Vein endothelial cell (primary cell): ENCODE results near the gene CNKSR1. TPM values are rescaled to one million over a fixed set of nuclear protein-coding genes. Genes with fewer than 3 reads are reported as not detected.

Experiments used
- total RNA-seq: library from RNA; depleted of rRNA; stranded (reverse); fragments of >200 nt; gene quantifications from 2 replicates; pipeline ENCODE4 v1.2.3, GENCODE V29; 2012

CNKSR1 gene, protein sequence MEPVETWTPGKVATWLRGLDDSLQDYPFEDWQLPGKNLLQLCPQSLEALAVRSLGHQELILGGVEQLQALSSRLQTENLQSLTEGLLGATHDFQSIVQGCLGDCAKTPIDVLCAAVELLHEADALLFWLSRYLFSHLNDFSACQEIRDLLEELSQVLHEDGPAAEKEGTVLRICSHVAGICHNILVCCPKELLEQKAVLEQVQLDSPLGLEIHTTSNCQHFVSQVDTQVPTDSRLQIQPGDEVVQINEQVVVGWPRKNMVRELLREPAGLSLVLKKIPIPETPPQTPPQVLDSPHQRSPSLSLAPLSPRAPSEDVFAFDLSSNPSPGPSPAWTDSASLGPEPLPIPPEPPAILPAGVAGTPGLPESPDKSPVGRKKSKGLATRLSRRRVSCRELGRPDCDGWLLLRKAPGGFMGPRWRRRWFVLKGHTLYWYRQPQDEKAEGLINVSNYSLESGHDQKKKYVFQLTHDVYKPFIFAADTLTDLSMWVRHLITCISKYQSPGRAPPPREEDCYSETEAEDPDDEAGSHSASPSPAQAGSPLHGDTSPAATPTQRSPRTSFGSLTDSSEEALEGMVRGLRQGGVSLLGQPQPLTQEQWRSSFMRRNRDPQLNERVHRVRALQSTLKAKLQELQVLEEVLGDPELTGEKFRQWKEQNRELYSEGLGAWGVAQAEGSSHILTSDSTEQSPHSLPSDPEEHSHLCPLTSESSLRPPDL
- not detected in 2 replicates for total RNA-seq

DNA sequence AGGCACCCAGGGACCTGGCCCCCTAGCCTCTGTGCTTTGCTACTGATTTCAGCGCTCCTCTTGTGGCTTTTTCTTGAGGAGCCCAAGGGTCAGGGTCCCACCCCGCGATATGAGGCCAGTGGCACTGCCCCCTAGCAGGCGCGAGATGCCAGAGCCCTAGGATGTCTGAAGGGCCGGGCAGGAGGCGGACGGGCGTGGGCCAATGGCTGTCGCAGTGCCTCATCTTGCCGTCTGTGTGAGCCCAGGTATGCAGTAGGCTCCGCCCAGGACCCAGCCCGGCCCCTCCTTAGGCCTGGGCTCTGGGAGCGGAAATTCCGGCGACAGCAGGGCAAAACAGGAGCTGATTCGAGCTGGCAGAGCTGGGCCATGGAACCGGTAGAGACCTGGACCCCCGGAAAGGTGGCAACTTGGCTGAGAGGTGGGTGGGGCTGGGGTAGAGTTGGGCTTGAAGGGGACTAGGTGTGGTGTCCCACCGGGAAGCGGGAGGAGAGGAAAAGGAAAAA lies at the start of gene CNKSR1:
Gene CNKSR1 (plus strand): TSS at position 310 of the 503 bp plus-strand sequence. CDS start 57 bp downstream, at position 367.

DNA sequence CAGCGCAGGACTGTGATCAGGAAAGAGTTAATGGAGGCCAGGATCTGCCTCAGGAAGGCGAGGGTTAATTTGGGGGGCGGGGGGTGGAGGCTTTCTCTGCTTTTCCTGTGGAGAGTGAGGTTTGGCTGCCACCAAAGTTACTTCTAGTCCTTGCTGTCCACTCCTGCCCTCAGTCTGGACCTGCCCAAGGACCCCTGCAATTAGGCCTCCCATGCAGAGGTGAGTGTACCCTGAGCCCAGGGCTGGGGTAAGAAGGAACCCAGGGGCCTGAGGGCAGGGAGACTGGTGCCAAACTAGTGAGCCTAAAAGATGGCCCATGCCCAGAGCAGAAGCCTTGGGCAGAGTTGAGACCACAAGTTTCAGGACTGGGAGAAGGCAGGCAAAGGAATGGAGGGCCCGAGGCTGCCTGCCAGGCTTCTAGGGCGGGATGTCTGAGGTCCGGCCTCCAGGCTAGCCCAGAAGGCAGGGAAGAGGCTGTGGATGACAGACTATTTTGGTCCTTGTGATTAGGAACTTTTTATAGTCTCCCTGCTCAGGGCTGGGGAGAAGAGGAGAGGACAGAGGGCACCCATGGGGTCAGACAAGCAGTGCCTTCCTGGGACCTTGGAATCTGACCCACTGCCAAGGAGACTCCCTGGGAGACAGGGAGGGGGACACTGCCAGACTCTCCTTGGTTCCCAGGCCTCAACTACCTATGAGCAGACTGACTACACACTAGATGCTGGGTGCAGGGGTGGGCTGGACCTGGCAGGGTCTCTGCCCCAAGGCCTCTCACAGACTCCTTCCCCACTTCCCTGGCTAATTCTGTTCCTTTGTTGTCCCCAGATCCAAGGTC lies 18.2 kb upstream of the CNKSR1 start, which contains the start of gene FAM110D:
Gene FAM110D (plus strand): TSS at position 172 of the 835 bp plus-strand sequence. CDS start 2,213 bp downstream, outside the sequence.

DNA sequence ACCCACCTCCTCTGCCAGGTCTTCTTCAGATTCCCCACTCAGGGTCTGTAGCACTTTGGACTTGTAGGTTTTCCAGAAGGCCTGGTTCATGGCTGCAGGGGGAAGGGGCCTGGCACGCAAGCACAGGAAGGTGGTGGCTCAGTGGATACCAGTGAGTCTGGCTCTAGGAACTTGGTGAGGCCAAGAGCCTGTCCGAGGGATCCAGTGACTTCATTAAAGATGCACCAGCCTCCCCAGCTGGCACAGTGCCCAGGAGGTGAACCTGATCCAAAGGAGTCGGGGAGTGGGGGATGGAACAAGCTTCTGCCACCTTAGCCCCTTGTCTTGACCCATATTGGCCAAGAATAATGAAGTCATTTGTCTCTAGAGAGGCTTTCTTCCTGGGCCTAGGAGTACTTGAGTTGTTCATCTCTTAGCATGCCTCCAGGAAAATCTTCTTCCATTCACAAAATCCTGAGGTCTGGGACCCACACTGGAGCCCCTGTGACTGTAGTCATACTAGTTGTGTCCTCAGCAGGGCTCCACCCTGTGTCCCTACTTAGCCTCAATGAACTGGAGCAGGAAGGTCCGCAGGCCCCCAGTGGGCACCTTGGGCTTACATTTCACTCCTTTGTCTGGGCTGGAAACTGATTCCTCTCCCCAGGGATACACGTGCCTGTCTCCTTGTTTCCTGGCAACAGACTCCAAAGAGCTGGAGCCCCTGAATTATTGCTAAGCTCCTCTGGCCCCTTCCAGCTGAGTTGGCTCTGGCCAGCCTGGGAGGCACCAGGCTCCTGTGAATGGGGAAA lies 8.7 kb upstream of the CNKSR1 start, which contains the start of gene C1orf232:
Gene C1orf232 (minus strand): TSS at position 554 of the 788 bp plus-strand sequence. CDS start 464 bp downstream, at position 90.

DNA sequence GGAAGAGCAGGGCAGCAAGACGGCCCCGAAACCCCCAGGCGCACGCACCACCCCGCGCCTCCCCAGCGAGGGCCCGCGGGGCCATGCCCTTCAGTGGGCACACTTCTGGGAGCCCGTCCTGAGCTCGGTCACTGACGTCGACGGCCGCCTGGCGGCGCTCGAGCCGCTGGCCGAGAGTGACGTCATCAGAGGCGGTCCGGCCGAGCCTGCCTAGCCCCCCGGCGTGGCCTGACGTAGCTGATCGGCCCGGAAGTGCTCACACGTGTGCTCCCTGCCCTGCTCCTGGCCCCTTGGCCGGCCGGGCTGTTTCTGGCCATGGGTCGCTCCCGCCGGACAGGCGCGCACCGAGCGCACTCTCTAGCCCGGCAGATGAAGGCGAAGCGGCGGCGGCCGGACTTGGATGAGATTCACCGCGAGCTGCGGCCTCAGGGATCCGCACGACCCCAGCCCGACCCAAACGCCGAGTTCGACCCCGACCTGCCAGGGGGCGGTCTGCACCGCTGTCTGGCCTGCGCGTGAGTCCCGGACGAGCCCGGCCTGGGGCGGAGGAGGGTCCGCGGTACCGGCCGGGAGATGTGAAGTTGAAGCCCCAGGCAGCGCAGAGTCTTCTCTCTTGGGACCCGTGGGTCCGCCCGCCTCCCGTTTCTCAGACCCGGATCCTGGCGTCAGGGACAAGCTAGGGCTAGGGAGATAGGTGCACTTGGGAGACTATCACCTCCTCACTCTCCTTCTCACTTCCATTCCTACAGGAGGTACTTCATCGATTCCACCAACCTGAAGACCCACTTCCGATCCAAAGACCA lies 7.4 kb upstream of the CNKSR1 start, which contains the start of gene ZNF593:
Gene ZNF593 (plus strand): TSS at position 240 of the 803 bp plus-strand sequence. CDS start 76 bp downstream, at position 316.

DNA sequence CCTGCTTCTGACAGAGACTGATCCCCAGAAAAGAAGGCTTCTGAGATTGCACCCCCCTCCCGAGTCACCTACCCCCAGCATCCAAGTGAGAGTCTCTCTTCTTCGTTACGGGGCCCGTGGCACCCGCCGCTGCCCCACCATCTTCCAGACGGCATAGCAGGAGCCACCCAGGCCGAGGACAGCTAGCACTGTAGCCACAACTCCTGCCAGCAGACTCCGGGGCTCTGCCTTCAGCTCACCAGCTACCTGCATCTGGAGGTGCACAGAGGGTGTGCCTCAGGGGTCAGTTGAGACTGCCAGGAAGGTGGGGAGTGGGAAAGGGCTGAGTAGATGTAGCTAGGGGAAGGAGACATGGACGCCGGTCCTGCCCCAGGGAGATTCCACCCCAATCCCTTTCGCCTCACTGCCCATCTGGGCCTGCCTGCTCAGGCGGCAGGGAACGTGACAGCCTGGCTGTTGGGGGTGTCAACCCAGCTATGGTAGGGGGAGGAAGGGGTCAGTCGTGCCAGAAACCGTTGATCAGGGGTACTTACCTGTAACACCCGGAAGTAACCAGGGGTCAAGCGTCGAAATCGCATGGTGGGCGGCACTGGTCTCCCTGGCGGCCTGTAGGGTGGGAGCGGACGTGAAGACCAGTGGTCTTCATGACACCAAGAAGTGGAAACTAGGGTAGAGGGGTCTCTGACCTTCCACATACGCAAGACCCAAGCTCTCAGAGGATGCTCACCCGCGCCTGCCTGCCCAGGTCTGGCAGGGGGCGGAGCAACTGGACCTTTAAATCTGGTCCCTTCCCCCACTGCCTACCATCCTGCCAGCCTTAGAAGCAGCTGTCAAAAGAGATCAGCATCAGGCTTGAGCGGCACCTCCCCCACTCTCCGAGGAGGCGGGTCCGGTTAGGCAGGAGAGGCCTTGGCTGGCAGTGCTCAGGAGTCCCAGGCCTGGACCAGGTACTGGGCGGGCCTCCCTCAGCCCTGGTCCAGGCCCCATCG lies 5.9 kb upstream of the CNKSR1 start, which contains the start of gene ZNF593OS:
Gene ZNF593OS (minus strand): TSS at position 749 of the 989 bp plus-strand sequence. CDS start 171 bp downstream, at position 578.

DNA sequence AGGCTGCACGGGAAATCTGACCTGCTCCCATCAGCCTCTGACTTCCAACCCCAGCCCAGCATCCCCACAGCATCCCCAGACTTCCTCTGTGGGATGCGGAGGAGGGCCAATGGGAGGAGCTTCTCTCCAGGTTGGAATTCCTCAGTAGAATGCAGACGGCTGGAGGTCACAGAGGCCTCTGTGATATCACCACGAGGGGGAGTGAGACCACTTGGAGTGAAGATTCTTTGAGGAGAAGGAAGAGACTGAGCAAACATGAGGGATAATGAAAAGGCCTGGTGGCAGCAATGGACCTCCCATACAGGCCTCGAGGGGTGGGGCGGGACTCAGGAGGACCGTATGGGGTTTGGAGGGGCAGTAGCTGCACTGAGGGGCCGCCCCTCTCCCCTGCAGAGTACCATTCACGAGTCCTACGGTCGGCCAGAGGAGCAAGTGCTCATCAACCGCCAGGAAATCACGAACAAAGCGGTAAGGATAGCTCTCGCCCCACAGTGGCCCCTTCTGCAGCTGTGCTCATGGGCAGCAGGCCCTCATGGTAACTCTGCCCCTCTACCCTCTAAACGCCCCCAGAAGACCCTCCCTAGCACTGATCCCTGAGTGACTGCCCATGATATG lies 13.2 kb downstream of the CNKSR1 start, which contains the start of gene CATSPER4:
Gene CATSPER4 (plus strand): TSS at position 230 of the 615 bp plus-strand sequence. CDS start 26 bp downstream, at position 256.

DNA sequence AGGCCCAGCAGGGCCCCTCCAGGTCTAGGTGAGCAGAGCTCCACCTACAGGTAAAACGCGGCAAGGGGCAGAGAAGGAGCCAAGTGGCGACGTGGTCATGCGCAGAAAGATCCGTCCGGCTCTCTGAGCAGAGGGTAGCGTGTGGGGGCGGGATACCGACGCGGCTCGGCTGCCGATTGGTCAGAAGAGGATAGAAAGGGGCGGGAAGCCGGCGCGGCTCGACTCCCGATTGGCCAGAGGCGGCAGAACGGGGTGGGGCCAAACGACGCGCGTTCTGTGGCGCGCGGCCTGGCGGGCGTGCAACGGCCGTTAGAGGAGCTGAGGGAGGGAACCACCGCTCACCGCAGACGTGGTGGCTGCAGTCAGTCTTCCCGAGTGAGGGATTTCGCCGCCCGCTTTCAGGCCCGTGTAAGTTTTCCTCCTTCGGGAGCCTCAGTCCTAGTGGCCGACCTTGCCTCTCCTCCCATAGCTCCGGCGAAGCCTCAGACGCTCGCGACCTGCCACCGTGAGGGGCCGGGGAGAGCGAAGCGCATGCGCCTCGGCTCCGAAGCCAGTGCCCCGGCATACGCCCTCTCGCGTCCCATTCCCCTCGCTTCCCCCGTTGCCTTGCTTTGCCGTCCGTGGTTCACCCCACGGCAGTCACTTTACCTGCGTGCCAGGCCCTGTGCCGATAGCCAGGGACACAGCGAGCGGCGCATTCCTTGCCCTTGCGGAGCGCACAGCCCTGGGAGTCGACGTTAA lies 56.8 kb downstream of the CNKSR1 start, which contains the start of gene CEP85:
Gene CEP85 (plus strand): TSS at position 298 of the 741 bp plus-strand sequence. CDS start 5,584 bp downstream, outside the sequence.

Other genes starting within 250 kb of the CNKSR1 start
- 5.3 and 5.6 TPM in 2 replicates for gene PAFAH2, start 179.4 kb upstream of the CNKSR1 start, total RNA-seq
- gene EXTL1, start 155.7 kb upstream of the CNKSR1 start, total RNA-seq = under 0.01 and 0.10 TPM in 2 replicates
- not detected in 2 replicates for gene SLC30A2, start 131.4 kb upstream of the CNKSR1 start, total RNA-seq
- gene TRIM63, start 109.9 kb upstream of the CNKSR1 start, total RNA-seq = not detected in 2 replicates
- 5.6 and 7.9 TPM in 2 replicates for gene PDIK1L, start 65.7 kb upstream of the CNKSR1 start, total RNA-seq
- gene FAM110D, start 18.4 kb upstream of the CNKSR1 start, total RNA-seq = 3.4 and 5.6 TPM in 2 replicates
- gene C1orf232, start 8.5 kb upstream of the CNKSR1 start, total RNA-seq = not detected in 2 replicates
- 25.5 and 26.8 TPM in 2 replicates for gene ZNF593, start 7.6 kb upstream of the CNKSR1 start, total RNA-seq
- not detected in 2 replicates for gene ZNF593OS, start 5.7 kb upstream of the CNKSR1 start, total RNA-seq
- gene CATSPER4, start 13.1 kb downstream of the CNKSR1 start, total RNA-seq = not detected in 2 replicates
- gene CEP85, start 56.7 kb downstream of the CNKSR1 start, total RNA-seq = 8.8 and 12.2 TPM in 2 replicates
- 33.0 and 33.7 TPM in 2 replicates for gene SH3BGRL3, start 102.6 kb downstream of the CNKSR1 start, total RNA-seq
- gene UBXN11, start 129.1 kb downstream of the CNKSR1 start, total RNA-seq = 2.0 and 3.6 TPM in 2 replicates
- gene CD52, start 140.5 kb downstream of the CNKSR1 start, total RNA-seq = not detected in 2 replicates
- not detected in 2 replicates for gene CRYBG2, start 176.6 kb downstream of the CNKSR1 start, total RNA-seq
- gene ZNF683, start 195.3 kb downstream of the CNKSR1 start, total RNA-seq = not detected in 2 replicates
- not detected in 2 replicates for gene LIN28A, start 233.3 kb downstream of the CNKSR1 start, total RNA-seq